ENCODE results near the gene RPS2.

- TF ChIP-seq, protein P1, sequence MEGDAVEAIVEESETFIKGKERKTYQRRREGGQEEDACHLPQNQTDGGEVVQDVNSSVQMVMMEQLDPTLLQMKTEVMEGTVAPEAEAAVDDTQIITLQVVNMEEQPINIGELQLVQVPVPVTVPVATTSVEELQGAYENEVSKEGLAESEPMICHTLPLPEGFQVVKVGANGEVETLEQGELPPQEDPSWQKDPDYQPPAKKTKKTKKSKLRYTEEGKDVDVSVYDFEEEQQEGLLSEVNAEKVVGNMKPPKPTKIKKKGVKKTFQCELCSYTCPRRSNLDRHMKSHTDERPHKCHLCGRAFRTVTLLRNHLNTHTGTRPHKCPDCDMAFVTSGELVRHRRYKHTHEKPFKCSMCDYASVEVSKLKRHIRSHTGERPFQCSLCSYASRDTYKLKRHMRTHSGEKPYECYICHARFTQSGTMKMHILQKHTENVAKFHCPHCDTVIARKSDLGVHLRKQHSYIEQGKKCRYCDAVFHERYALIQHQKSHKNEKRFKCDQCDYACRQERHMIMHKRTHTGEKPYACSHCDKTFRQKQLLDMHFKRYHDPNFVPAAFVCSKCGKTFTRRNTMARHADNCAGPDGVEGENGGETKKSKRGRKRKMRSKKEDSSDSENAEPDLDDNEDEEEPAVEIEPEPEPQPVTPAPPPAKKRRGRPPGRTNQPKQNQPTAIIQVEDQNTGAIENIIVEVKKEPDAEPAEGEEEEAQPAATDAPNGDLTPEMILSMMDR (IDR thresholded peaks at IDR 0.05), result no peak
- TF ChIP-seq ZFX (IDR thresholded peaks at IDR 0.05; ENCODE audit: borderline replicate concordance), result no peak
Observed at GRCh38 chr16:1958715-1959268, 5.8 kb downstream of the RPS2 start.
